SK-MEL-5 (cell line): ENCODE results near the gene FBXO7. TPM values are rescaled to one million over a fixed set of nuclear protein-coding genes. Genes with fewer than 3 reads are reported as not detected.

Source experiments
- DNase-seq: peaks from one replicate; pipeline ENCODE4 v3.0.0-alpha.2; 2016; ENCODE audit warnings: low read depth, low spot score
- in situ Hi-C: cut with HindIII; loops from 2 replicates; pipeline ENCODE4 v1.10.0; 2016; ENCODE audit warnings: low sequenced_read_pairs, high pct_unique_total_duplicates, low pct_unique_long_range_greater_than_20kb
- total RNA-seq: library from RNA; depleted of rRNA; stranded (reverse); fragments of >200 nt; shearing (Covaris generic); gene quantifications from 2 replicates; pipeline ENCODE4 v1.2.3, GENCODE V29; 2014; rRNA removed

Gene FBXO7
- total RNA-seq, 1 experiment from 2014 or later: 400 TPM

GRCh38 chr22:32542066-32542676 lies 67.6 kb downstream of the FBXO7 start:
- no peak for DNase-seq
- in situ Hi-C loops: no loop called here

GRCh38 chr22:32542677-32543357 lies 68.2 kb downstream of the FBXO7 start:
- in situ Hi-C loops: no loop called here
- DNase-seq: no peak

GRCh38 chr22:32544953-32545558 lies 70.4 kb downstream of the FBXO7 start:
- DNase-seq: no peak
- in situ Hi-C loops: no loop called here

GRCh38 chr22:32545801-32546200 lies 71.2 kb downstream of the FBXO7 start:
- DNase-seq: no peak
- in situ Hi-C loops: no loop called here

- no peak for DNase-seq
- in situ Hi-C loops: no loop called here
These were observed 71.9 kb downstream of the FBXO7 start for GRCh38 chr22:32546496-32546895.

- DNase-seq: no peak
- in situ Hi-C loops: no loop called here
These were observed 72.3 kb downstream of the FBXO7 start for GRCh38 chr22:32546935-32547334.

GRCh38 chr22:32548039-32548438 lies 73.4 kb downstream of the FBXO7 start:
- no peak for DNase-seq
- in situ Hi-C loops: no loop called here

Other genes with a start within 250 kb of the FBXO7 start
- gene SLC5A4, start 219.5 kb upstream of the FBXO7 start, total RNA-seq: 134 and 146 TPM in 2 replicates
- gene RFPL3, start 116.9 kb upstream of the FBXO7 start, total RNA-seq: not detected in 2 replicates
- gene RTCB, start 62.6 kb upstream of the FBXO7 start, total RNA-seq: 188 and 212 TPM in 2 replicates
- not detected in 2 replicates for gene BPIFC, start 10.4 kb upstream of the FBXO7 start, total RNA-seq